Right renal pelvis (tissue), 4 donors: ENCODE measurements around the gene BCL11A. TPM values are rescaled to one million over a fixed set of nuclear protein-coding genes. Genes with fewer than 3 reads are reported as not detected.

Experiments
- DNase-seq, 4 donors: peaks; one replicate each; pipeline ENCODE4 v3.0.0-alpha.2; 2013; ENCODE audit warnings: low read depth in 4 of 4, low spot score in 3 of 4, missing footprints in 1 of 4
- polyA plus RNA-seq, 4 donors: library from polyadenylated mRNA; unstranded; fragments of 120-200 nt; gene quantifications; one replicate each; pipeline ENCODE4 v1.2.1, GENCODE V29; 2013; ENCODE audit not compliant: insufficient read length in 4 of 4

Gene BCL11A
- polyA plus RNA-seq, 4 donors, result 12.1 to 16.4 (median 13.4) TPM

GRCh38 chr2:60472041-60472440, 81.4 kb downstream of the BCL11A start:
- no peak for DNase-seq

GRCh38 chr2:60470340-60470739, 83.1 kb downstream of the BCL11A start:
- DNase-seq, result no peak

GRCh38 chr2:60469536-60470317, 83.7 kb downstream of the BCL11A start:
- DNase-seq, result no peak

GRCh38 chr2:60468382-60469085, 84.9 kb downstream of the BCL11A start:
- no peak for DNase-seq

- no peak for DNase-seq
These were observed 87.2 kb downstream of the BCL11A start for GRCh38 chr2:60466161-60466702.

GRCh38 chr2:60465736-60466135, 87.7 kb downstream of the BCL11A start:
- DNase-seq, result no peak

- peak in 3 of 4 donors; percentile 22 to 39 (median 27) for DNase-seq
These were observed 90.2 kb downstream of the BCL11A start for GRCh38 chr2:60463249-60463648.

- DNase-seq, result no peak
These were observed 91.9 kb downstream of the BCL11A start for GRCh38 chr2:60461421-60462108.

GRCh38 chr2:60460577-60461420, 92.7 kb downstream of the BCL11A start:
- no peak for DNase-seq

GRCh38 chr2:60459851-60460250, 93.6 kb downstream of the BCL11A start:
- DNase-seq, result no peak

- no peak for DNase-seq
These were observed 97.2 kb downstream of the BCL11A start for GRCh38 chr2:60456115-60456770.

GRCh38 chr2:60453872-60454271, 99.6 kb downstream of the BCL11A start:
- DNase-seq, result no peak

GRCh38 chr2:60453301-60453700, 100.2 kb downstream of the BCL11A start:
- DNase-seq, result no peak

- no peak for DNase-seq
These were observed 103.0 kb downstream of the BCL11A start for GRCh38 chr2:60450488-60450887.

GRCh38 chr2:60447943-60448342, 105.5 kb downstream of the BCL11A start:
- no peak for DNase-seq

- no peak for DNase-seq
These were observed 106.8 kb downstream of the BCL11A start for GRCh38 chr2:60446413-60447267.

GRCh38 chr2:60445684-60446179, 107.7 kb downstream of the BCL11A start:
- DNase-seq, result no peak

GRCh38 chr2:60442608-60443007, 110.8 kb downstream of the BCL11A start:
- no peak for DNase-seq

GRCh38 chr2:60441800-60442199, 111.7 kb downstream of the BCL11A start:
- no peak for DNase-seq
